GM23338 (cell line): Measurements from ENCODE around the gene TRIOBP. TPM values are rescaled to one million over a fixed set of nuclear protein-coding genes. Genes with fewer than 3 reads are reported as not detected.

Experiments
- ATAC-seq: fragments of 200-7000 bp; cut with Tn5 transposase; 3 replicates; pipeline ENCODE4 v1.9.1; 2020
- DNase-seq: peaks from one replicate; pipeline ENCODE4 v3.0.0-alpha.2; 2015; ENCODE audit warnings: low spot score
- H2AFZ ChIP-seq: fragments of 200-600 bp; sonication (generic); 2 replicates; pipeline ENCODE4 v1.8.0; 2016; ENCODE audit warnings: antibody characterized with exemption, mild to moderate bottlenecking, moderate library complexity
- H3F3A ChIP-seq: fragments of 200-600 bp; sonication (generic); replicated peaks from 2 replicates; pipeline ENCODE4 v1.8.0; 2017; ENCODE audit warnings: antibody characterized with exemption, mixed run types, low read depth
- H3K27ac ChIP-seq: fragments of 200-600 bp; sonication (generic); 2 replicates; pipeline ENCODE4 v1.6.1; 2016; ENCODE audit warnings: low read depth
- H3K27me3 ChIP-seq: fragments of 200-600 bp; sonication (generic); 2 replicates; pipeline ENCODE4 v1.8.0; 2016; ENCODE audit warnings: mild to moderate bottlenecking, mixed run types, moderate library complexity; ENCODE audit not compliant: insufficient read depth
- H3K36me3 ChIP-seq: fragments of 200-600 bp; sonication (generic); 2 replicates; pipeline ENCODE4 v1.8.0; 2016; ENCODE audit warnings: mild to moderate bottlenecking; ENCODE audit not compliant: insufficient read depth
- H3K4me1 ChIP-seq: fragments of 200-600 bp; sonication (generic); 2 replicates; pipeline ENCODE4 v1.8.0; 2016; ENCODE audit warnings: mild to moderate bottlenecking, moderate library complexity; ENCODE audit not compliant: insufficient read depth
- H3K4me2 ChIP-seq: fragments of 200-600 bp; sonication (generic); 2 replicates; pipeline ENCODE4 v1.7.1; 2017; ENCODE audit warnings: mixed run types
- H3K4me3 ChIP-seq: fragments of 200-600 bp; sonication (generic); 2 replicates; pipeline ENCODE4 v1.6.1; 2016; ENCODE audit warnings: mixed run types
- H3K79me2 ChIP-seq: fragments of 200-600 bp; sonication (generic); replicated peaks from 2 replicates; pipeline ENCODE4 v1.8.0; 2017; ENCODE audit warnings: mild to moderate bottlenecking; ENCODE audit not compliant: insufficient read depth
- H3K9me2 ChIP-seq: fragments of 200-600 bp; sonication (generic); 2 replicates; pipeline ENCODE4 v1.8.0; 2017; ENCODE audit not compliant: insufficient read depth
- H4K20me1 ChIP-seq: fragments of 200-600 bp; sonication (generic); replicated peaks from 2 replicates; pipeline ENCODE4 v1.8.0; 2017; ENCODE audit warnings: mild to moderate bottlenecking; ENCODE audit not compliant: insufficient read depth
- H3K27ac Mint-ChIP-seq: 2 replicates; pipeline ENCODE4 v1.8.0; 2020; ENCODE audit warnings: inconsistent platforms, mild to moderate bottlenecking, moderate library complexity, mixed read lengths
- H3K27me3 Mint-ChIP-seq: 3 replicates; pipeline ENCODE4 v1.8.0; 2022; ENCODE audit warnings: low read depth, mild to moderate bottlenecking, moderate library complexity, mixed read lengths, inconsistent platforms; ENCODE audit not compliant: insufficient read depth, poor library complexity
- H3K36me3 Mint-ChIP-seq: 3 replicates; pipeline ENCODE4 v1.8.0; 2021; ENCODE audit warnings: low read depth, mild to moderate bottlenecking, inconsistent platforms, moderate library complexity, mixed read lengths
- H3K4me1 Mint-ChIP-seq: 3 replicates; pipeline ENCODE4 v1.8.0; 2020; ENCODE audit warnings: mild to moderate bottlenecking, inconsistent platforms, mixed read lengths
- H3K4me3 Mint-ChIP-seq: 3 replicates; pipeline ENCODE4 v1.8.0; 2021; ENCODE audit warnings: moderate library complexity, mild to moderate bottlenecking, inconsistent platforms, mixed read lengths
- H3K9me3 Mint-ChIP-seq: 3 replicates; pipeline ENCODE4 v1.8.0; 2020; ENCODE audit warnings: moderate library complexity, mild to moderate bottlenecking, inconsistent platforms, mixed read lengths
- CREB1 ChIP-seq: fragments of 250-450 bp; sonication (Bioruptor Pico); IDR thresholded peaks from 2 replicates; pipeline ENCODE4 v1.5.0; 2020; ENCODE audit warnings: low read depth, mild to moderate bottlenecking, moderate library complexity
- ETS1 ChIP-seq: IDR thresholded peaks from 2 replicates; pipeline ENCODE4 v1.6.1; 2016; ENCODE audit warnings: antibody characterized with exemption
- EZH2 ChIP-seq: fragments of 200-600 bp; sonication (generic); IDR thresholded peaks from one replicate; pipeline ENCODE4 v1.8.0; 2017; ENCODE audit warnings: antibody characterized with exemption, mild to moderate bottlenecking, low read depth; ENCODE audit not compliant: unreplicated experiment
- JUNB ChIP-seq: IDR thresholded peaks from one replicate; pipeline ENCODE4 v1.6.1; 2016; ENCODE audit warnings: antibody characterized with exemption; ENCODE audit not compliant: unreplicated experiment
- NANOG ChIP-seq: IDR thresholded peaks from 2 replicates; pipeline ENCODE4 v1.6.1; 2016; ENCODE audit warnings: antibody characterized with exemption, borderline replicate concordance
- REST ChIP-seq: IDR thresholded peaks from one replicate; pipeline ENCODE4 v1.6.1; 2018; ENCODE audit warnings: antibody characterized with exemption; ENCODE audit not compliant: unreplicated experiment
- STAT1 ChIP-seq: IDR thresholded peaks from one replicate; pipeline ENCODE4 v1.6.1; 2016; ENCODE audit warnings: antibody characterized with exemption; ENCODE audit not compliant: unreplicated experiment
- ZNF114 ChIP-seq: fragments of 250-450 bp; sonication (Bioruptor Pico); IDR thresholded peaks from 2 replicates; pipeline ENCODE4 v1.5.0; 2020; ENCODE audit warnings: mild to moderate bottlenecking, moderate library complexity
- ZNF331 ChIP-seq: fragments of 250-450 bp; sonication (Bioruptor Pico); IDR thresholded peaks from 2 replicates; pipeline ENCODE4 v1.5.0; 2020; ENCODE audit warnings: low read depth, mild to moderate bottlenecking, moderate library complexity
- polyA plus RNA-seq: library from polyadenylated mRNA; unstranded; fragments of >200 nt; fragmentation: Nextera tagmentation; extraction: Ambion mirVana; gene quantifications from 2 replicates; pipeline ENCODE4 v1.2.1, GENCODE V29; 2016
- total RNA-seq: library from RNA; depleted of rRNA; stranded (reverse); fragments of >200 nt; shearing (Covaris generic); gene quantifications from 2 replicates; pipeline ENCODE4 v1.2.3, GENCODE V29; 2014

The TRIOBP gene
- total and polyA plus RNA-seq, 2 experiments from 2014 or later = 21.4 to 48.4 TPM

GRCh38 chr22:37746366-37747079, 49.7 kb downstream of the TRIOBP start:
- Mint-ChIP-seq H3K9me3 (no peaks in the 10 kb centered on the region), H3K27ac (no peak overlapping the region), H3K4me3 (peak overlapping the region; percentile 85), H3K4me1 (peaks cover 31% of the 10 kb centered on the region), H3K36me3 (peaks cover 13% of the 10 kb centered on the region), H3K27me3 (peaks cover 45% of the 10 kb centered on the region)
- Histone ChIP-seq H3K27me3 (peaks cover 38% of the 10 kb centered on the region), H3K27ac (no peak overlapping the region), H3K36me3 (no peaks in the 10 kb centered on the region), H3K4me3 (peak overlapping the region; percentile 87), H3K4me1 (peaks cover 10% of the 10 kb centered on the region; the same call in 1 of the 2 replicates), H3K4me2 (peak overlapping the region; percentile 90), H2AFZ (peak overlapping the region; percentile 18; the same call in 1 of the 2 replicates), H3K9me2 (no peaks in the 10 kb centered on the region), H3K79me2 (no peaks in the 10 kb centered on the region), H3F3A (peaks cover 20% of the 10 kb centered on the region), H4K20me1 (no peaks in the 10 kb centered on the region; the same call in 1 of the 2 replicates)
- ATAC-seq (peak; percentile 24), DNase-seq (no peak)
- TF ChIP-seq ETS1 (0 out of 2 replicates have a peak, but pooled peaks have one; percentile 23), STAT1 (no peak), ZNF114 (CRISPR knock-in tag) (no peak)

GRCh38 chr22:37747080-37747714, 50.3 kb downstream of the TRIOBP start:
- Histone ChIP-seq H3K36me3 (no peaks in the 10 kb centered on the region), H4K20me1 (no peaks in the 10 kb centered on the region; the same call in 1 of the 2 replicates), H3K27me3 (peaks cover 32% of the 10 kb centered on the region), H3K27ac (no peak overlapping the region), H3K79me2 (no peaks in the 10 kb centered on the region), H3F3A (peaks cover 17% of the 10 kb centered on the region), H3K4me1 (peaks cover 10% of the 10 kb centered on the region; the same call in 1 of the 2 replicates), H2AFZ (no peak overlapping the region), H3K4me3 (peak overlapping the region; percentile 87), H3K9me2 (no peaks in the 10 kb centered on the region), H3K4me2 (peak overlapping the region; percentile 90)
- no peak for DNase-seq
- Mint-ChIP-seq H3K36me3 (peaks cover 13% of the 10 kb centered on the region), H3K27me3 (peaks cover 44% of the 10 kb centered on the region), H3K4me3 (peak overlapping the region; percentile 85), H3K4me1 (peaks cover 31% of the 10 kb centered on the region), H3K9me3 (no peaks in the 10 kb centered on the region), H3K27ac (no peak overlapping the region)
- ATAC-seq = no peak
- TF ChIP-seq ZNF331 (no peak), JUNB (no peak), CREB1 (no peak), REST (no peak), EZH2 (no peak), NANOG (no peak), ETS1 (no peak)
